HCT116 (cell line): ENCODE data around the gene ZNF318. TPM values are rescaled to one million over a fixed set of nuclear protein-coding genes. Genes with fewer than 3 reads are reported as not detected.
"Not testable (repeated sequence)": the region's sequence is repeated elsewhere in the genome, so short reads cannot be mapped to it uniquely, and the experiment has no call there.

Experiments used
- ATAC-seq: fragments of 200-7000 bp; cut with Tn5 transposase; 2 replicates; pipeline ENCODE4 v1.9.1; 2020; ENCODE audit warnings: mild to moderate bottlenecking, moderate library complexity
- BruUV-seq: library from RNA; stranded (reverse); fragments of 400-500 nt; replicated peaks from 2 replicates; lab custom pipeline; 2021; lab: Mats Ljungman, UMichigan
- CTCF ChIA-PET: fragments of 300-600 bp; sonication (Branson Sonifier 250); formaldehyde crosslinking; loops from one replicate; lab custom pipeline; 2021; ENCODE audit warnings: antibody characterized with exemption; lab: Charles Lee
- POLR2A ChIA-PET: fragments of 300-600, 350-600 bp; sonication (Branson Sonifier 250); formaldehyde crosslinking; loops from one replicate; lab custom pipeline; 2021; ENCODE audit warnings: antibody characterized with exemption; lab: Charles Lee
- RAD21 ChIA-PET, 2 experiments: fragments of 300-600 bp; sonication (Branson Sonifier 250); formaldehyde crosslinking; loops; one replicate each; lab custom pipeline; 2023; ENCODE audit warnings: low total read pairs in 2 of 2; ENCODE audit not compliant: uncharacterized antibody in 2 of 2, unreplicated experiment in 2 of 2, low non-redundant PET in 1 of 2; lab: Charles Lee
- DNase-seq: peaks from one replicate; pipeline ENCODE4 v3.0.0-alpha.2; 2010; ENCODE audit warnings: low read depth, low spot score
- H2AFZ ChIP-seq: fragments of 200-600 bp; shearing (Covaris generic), sonication (generic); 2 replicates; pipeline ENCODE4 v1.6.1; 2017; ENCODE audit warnings: low read depth, mixed run types, mixed read lengths, antibody characterized with exemption, low read length; ENCODE audit not compliant: poor library complexity, severe bottlenecking
- H3K27ac ChIP-seq: 2 replicates; pipeline ENCODE4 v1.5.1; 2012; ENCODE audit warnings: low read depth, low read length
- H3K27me3 ChIP-seq: fragments of 200-600 bp; sonication (generic); 2 replicates; pipeline ENCODE4 v1.6.1; 2016; ENCODE audit warnings: mixed run types, low read length, mixed read lengths; ENCODE audit not compliant: insufficient read depth
- H3K36me3 ChIP-seq, 2 experiments: fragments of 200-500 bp in 1 of 2; fragments of 200-600 bp in 1 of 2; sonication (Bioruptor generic) in 1 of 2; sonication (generic) in 1 of 2; 2 replicates each; pipeline versions ENCODE4 v1.5.1 to v1.6.1; 2014 to 2016; ENCODE audit warnings: low read length in 2 of 2, inconsistent platforms in 1 of 2, mixed read lengths in 1 of 2, mixed run types in 1 of 2; ENCODE audit not compliant: insufficient read depth in 2 of 2, control insufficient read depth in 1 of 2
- H3K4me1 ChIP-seq, 2 experiments: fragments of 200-600 bp in 1 of 2; sonication (generic) in 1 of 2; 2 replicates each; pipeline versions ENCODE4 v1.5.1 to v1.6.1; 2012 to 2017; ENCODE audit warnings: low read length in 2 of 2, inconsistent platforms in 1 of 2, mild to moderate bottlenecking in 1 of 2, mixed read lengths in 1 of 2, mixed run types in 1 of 2, moderate library complexity in 1 of 2; ENCODE audit not compliant: insufficient read depth in 2 of 2, control insufficient read depth in 1 of 2
- H3K4me2 ChIP-seq: fragments of 200-600 bp; sonication (generic); 2 replicates; pipeline ENCODE4 v1.6.1; 2017; ENCODE audit warnings: mixed run types, low read length, mixed read lengths
- H3K4me3 ChIP-seq, 2 experiments: fragments of 200-600 bp in 1 of 2; sonication (generic) in 1 of 2; replicated peaks in 1 of 2; 2 replicates each; pipeline ENCODE4 v1.5.1; 2011 to 2016; ENCODE audit warnings: low read length in 2 of 2, control low read depth in 1 of 2, low read depth in 1 of 2, mild to moderate bottlenecking in 1 of 2, mixed read lengths in 1 of 2, mixed run types in 1 of 2
- H3K79me2 ChIP-seq: fragments of 200-600 bp; sonication (generic); 2 replicates; pipeline ENCODE4 v1.6.1; 2017; ENCODE audit warnings: mild to moderate bottlenecking, mixed run types, low read length, moderate library complexity, mixed read lengths; ENCODE audit not compliant: insufficient read depth
- H3K9ac ChIP-seq: fragments of 200-600 bp; sonication (generic); 2 replicates; pipeline ENCODE4 v1.6.1; 2016; ENCODE audit warnings: low read length, mixed read lengths
- H3K9me2 ChIP-seq: fragments of 200-600 bp; sonication (generic), shearing (Covaris generic); 2 replicates; pipeline ENCODE4 v1.6.1; 2017; ENCODE audit warnings: mixed run types, mild to moderate bottlenecking, moderate library complexity; ENCODE audit not compliant: insufficient read depth
- H3K9me3 ChIP-seq, 2 experiments: fragments of 200-500 bp in 1 of 2; fragments of 200-600 bp in 1 of 2; sonication (Bioruptor generic) in 1 of 2; sonication (generic) in 1 of 2; 2 replicates each; pipeline ENCODE4 v1.6.1; 2014 to 2017; ENCODE audit warnings: low read length in 2 of 2, mixed read lengths in 2 of 2, inconsistent platforms in 1 of 2, low read depth in 1 of 2, mild to moderate bottlenecking in 1 of 2, mixed run types in 1 of 2, moderate library complexity in 1 of 2; ENCODE audit not compliant: control insufficient read depth in 1 of 2, insufficient read depth in 1 of 2
- H4K20me1 ChIP-seq: fragments of 200-600 bp; sonication (generic), shearing (Covaris generic); 2 replicates; pipeline ENCODE4 v1.6.1; 2017; ENCODE audit warnings: mixed run types, mild to moderate bottlenecking, moderate library complexity; ENCODE audit not compliant: insufficient read depth
- CBX3 ChIP-seq: IDR thresholded peaks from 2 replicates; pipeline ENCODE4 v1.6.1; 2012; ENCODE audit warnings: low read depth
- CEBPB ChIP-seq: IDR thresholded peaks from 2 replicates; pipeline ENCODE4 v1.6.1; 2012; ENCODE audit warnings: low read depth
- EGR1 ChIP-seq: IDR thresholded peaks from 2 replicates; pipeline ENCODE4 v1.6.1; 2012; ENCODE audit warnings: low read depth
- ELF1 ChIP-seq: IDR thresholded peaks from 2 replicates; pipeline ENCODE4 v1.6.1; 2012; ENCODE audit warnings: low read depth, borderline replicate concordance
- EZH2phosphoT487 ChIP-seq: fragments of 200-600 bp; IDR thresholded peaks from 2 replicates; pipeline ENCODE4 v1.6.1; 2018; ENCODE audit warnings: antibody characterized with exemption, borderline replicate concordance
- FOSL1 ChIP-seq: IDR thresholded peaks from 2 replicates; pipeline ENCODE4 v1.6.1; 2012; ENCODE audit warnings: low read depth
- JUND ChIP-seq: IDR thresholded peaks from 2 replicates; pipeline ENCODE4 v1.6.1; 2012
- POLR2A ChIP-seq: IDR thresholded peaks from 2 replicates; pipeline ENCODE4 v1.7.0; 2011; ENCODE audit warnings: borderline replicate concordance; ENCODE audit not compliant: insufficient read depth, insufficient read length; ENCODE audit errors: extremely low read depth
- POLR2AphosphoS5 ChIP-seq: IDR thresholded peaks from 2 replicates; pipeline ENCODE4 v1.6.1; 2011; ENCODE audit warnings: mild to moderate bottlenecking, low read depth, low read length, moderate library complexity
- RAD21 ChIP-seq: IDR thresholded peaks from 2 replicates; pipeline ENCODE4 v1.6.1; 2012; ENCODE audit warnings: low read depth, mild to moderate bottlenecking
- SIN3A ChIP-seq: IDR thresholded peaks from 2 replicates; pipeline ENCODE4 v1.6.1; 2012; ENCODE audit warnings: low read depth
- SP1 ChIP-seq: IDR thresholded peaks from 2 replicates; pipeline ENCODE4 v1.6.1; 2012; ENCODE audit warnings: low read depth
- TCF7L2 ChIP-seq: IDR thresholded peaks from 2 replicates; pipeline ENCODE4 v1.7.0; 2011; ENCODE audit warnings: borderline replicate concordance, inconsistent platforms; ENCODE audit not compliant: insufficient read depth, insufficient read length; ENCODE audit errors: extremely low read depth
- ZFX ChIP-seq: fragments of 450-650 bp; IDR thresholded peaks from 2 replicates; pipeline ENCODE4 v1.6.1; 2017
- ZNF274 ChIP-seq: fragments of 200-500 bp; sonication (Bioruptor generic); IDR thresholded peaks from 2 replicates; pipeline ENCODE4 v1.6.1; 2014; ENCODE audit warnings: mild to moderate bottlenecking, low read depth, low read length, inconsistent platforms
- intact Hi-C: fragments of 100-400 bp; cut with micrococcal nuclease; formaldehyde crosslinking; loops from 2 replicates; pipeline ENCODE4 v1.10.0; 2022
- total RNA-seq: library from RNA; stranded (reverse); gene quantifications from one replicate; pipeline ENCODE4 v1.2.1, GENCODE V29; 2021; ENCODE audit not compliant: unreplicated experiment
- TF ChIP-seq, protein P1 (sequence below): IDR thresholded peaks from 2 replicates; pipeline ENCODE4 v1.6.1; 2012
- TF ChIP-seq, protein P2 (sequence below), 3 experiments: fragments of 200-600 bp in 1 of 3; sonication (generic) in 1 of 3; IDR thresholded peaks in 2 of 3; conservative IDR thresholded peaks in 1 of 3; 2 replicates each; pipeline ENCODE4 v1.5.1; 2012 to 2017; ENCODE audit warnings: low read depth in 2 of 3, low read length in 2 of 3, antibody characterized with exemption in 1 of 3, borderline replicate concordance in 1 of 3, control low read depth in 1 of 3, mild to moderate bottlenecking in 1 of 3, mixed read lengths in 1 of 3, mixed run types in 1 of 3, moderate library complexity in 1 of 3; ENCODE audit not compliant: insufficient read depth in 1 of 3
- TF ChIP-seq, protein P3 (sequence below): IDR thresholded peaks from 2 replicates; pipeline ENCODE4 v1.6.1; 2011; ENCODE audit warnings: mild to moderate bottlenecking, low read length, moderate library complexity; ENCODE audit not compliant: insufficient replicate concordance; ENCODE audit errors: extremely low read depth

ZNF318 gene
- total RNA-seq, 1 experiment from 2014 or later, result 15.2 TPM

DNA sequence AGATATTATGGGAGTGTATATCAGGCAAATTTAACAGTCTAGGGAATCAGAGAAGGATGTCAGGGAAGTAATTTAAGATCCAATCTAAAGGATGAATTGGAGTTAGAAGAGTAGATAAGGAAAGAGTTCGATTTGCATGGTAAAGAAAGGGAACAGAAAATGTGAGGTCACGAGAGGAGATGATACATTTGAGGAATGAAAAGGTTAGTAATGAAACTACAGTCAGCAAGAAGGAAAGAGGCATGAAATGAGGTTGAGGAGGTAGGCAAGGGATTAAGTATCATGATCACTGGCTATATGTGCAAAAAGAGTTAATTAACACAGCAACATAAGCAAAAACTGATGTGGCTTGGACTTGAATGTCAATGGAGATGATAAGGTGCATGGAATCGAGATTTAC, 22.4 kb downstream of the ZNF318 start:
- ATAC-seq, result no peak
- H3K36me3 ChIP-seq, result peaks cover 10 to 28% of the 10 kb centered on the region in 2 experiments; a peak in 3 of 4 replicates

DNA sequence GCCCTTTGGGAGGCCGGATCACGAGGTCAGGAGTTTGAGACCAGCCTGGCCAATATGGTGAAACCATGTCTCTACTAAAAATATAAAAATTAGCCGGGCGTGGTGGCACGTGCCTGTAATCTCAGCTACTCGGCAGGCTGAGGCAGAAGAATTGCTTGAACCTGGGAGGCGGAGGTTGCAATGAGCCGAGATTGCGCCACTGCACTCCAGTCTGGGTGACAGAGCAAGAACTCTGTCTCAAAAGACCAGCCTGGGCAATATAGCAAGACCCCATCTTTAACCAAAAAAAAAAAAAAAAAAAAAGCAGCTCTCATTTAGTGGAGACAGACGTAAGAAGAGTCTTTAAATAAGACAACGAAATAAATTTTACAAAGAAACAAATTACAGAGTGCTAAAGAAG, 23.2 kb downstream of the ZNF318 start:
- H3K27me3 ChIP-seq, ATAC-seq, BruUV-seq, H3K4me1 ChIP-seq, H2AFZ ChIP-seq, H3K9ac ChIP-seq, H3K9me2 ChIP-seq, H3K9me3 ChIP-seq, H3K4me2 ChIP-seq, DNase-seq, POLR2A ChIA-PET, H3K27ac ChIP-seq, H3K79me2 ChIP-seq, H3K4me3 ChIP-seq, intact Hi-C loops, H4K20me1 ChIP-seq, CTCF ChIA-PET: not testable (repeated sequence)
- RAD21 ChIA-PET, result interaction anchor here in 1 of 2 experiments (0.6 kb wide), 1 partner anchor 19 kb away, joined by 3 read pairs; no protein-coding TSS in a partner anchor
- peaks cover 14 to 29% of the 10 kb centered on the region in 2 experiments; a peak in 3 of 4 replicates for H3K36me3 ChIP-seq

More for the DNA sequence above, 22.4 kb downstream of the ZNF318 start:
- Histone ChIP-seq H3K27ac (no peak overlapping the region), H3K27me3 (no peaks in the 10 kb centered on the region)
- no peak for DNase-seq
- no peak for TF ChIP-seq SP1
- TF ChIP-seq, protein P1, sequence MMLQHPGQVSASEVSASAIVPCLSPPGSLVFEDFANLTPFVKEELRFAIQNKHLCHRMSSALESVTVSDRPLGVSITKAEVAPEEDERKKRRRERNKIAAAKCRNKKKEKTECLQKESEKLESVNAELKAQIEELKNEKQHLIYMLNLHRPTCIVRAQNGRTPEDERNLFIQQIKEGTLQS, result no peak
- TF ChIP-seq FOSL1, result no peak
- TF ChIP-seq POLR2A, result no peak
- TF ChIP-seq, protein P2, sequence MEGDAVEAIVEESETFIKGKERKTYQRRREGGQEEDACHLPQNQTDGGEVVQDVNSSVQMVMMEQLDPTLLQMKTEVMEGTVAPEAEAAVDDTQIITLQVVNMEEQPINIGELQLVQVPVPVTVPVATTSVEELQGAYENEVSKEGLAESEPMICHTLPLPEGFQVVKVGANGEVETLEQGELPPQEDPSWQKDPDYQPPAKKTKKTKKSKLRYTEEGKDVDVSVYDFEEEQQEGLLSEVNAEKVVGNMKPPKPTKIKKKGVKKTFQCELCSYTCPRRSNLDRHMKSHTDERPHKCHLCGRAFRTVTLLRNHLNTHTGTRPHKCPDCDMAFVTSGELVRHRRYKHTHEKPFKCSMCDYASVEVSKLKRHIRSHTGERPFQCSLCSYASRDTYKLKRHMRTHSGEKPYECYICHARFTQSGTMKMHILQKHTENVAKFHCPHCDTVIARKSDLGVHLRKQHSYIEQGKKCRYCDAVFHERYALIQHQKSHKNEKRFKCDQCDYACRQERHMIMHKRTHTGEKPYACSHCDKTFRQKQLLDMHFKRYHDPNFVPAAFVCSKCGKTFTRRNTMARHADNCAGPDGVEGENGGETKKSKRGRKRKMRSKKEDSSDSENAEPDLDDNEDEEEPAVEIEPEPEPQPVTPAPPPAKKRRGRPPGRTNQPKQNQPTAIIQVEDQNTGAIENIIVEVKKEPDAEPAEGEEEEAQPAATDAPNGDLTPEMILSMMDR (IDR thresholded peaks at IDR 0.05 in 2 of 3, conservative IDR thresholded peaks at IDR 0.05 in 1 of 3; ENCODE audit: borderline replicate concordance in 1 of 3, insufficient read depth in 1 of 3, low read depth in 2 of 3, low read length in 2 of 3), result no peak
- no peak for TF ChIP-seq ZNF274
- TF ChIP-seq, protein P3, sequence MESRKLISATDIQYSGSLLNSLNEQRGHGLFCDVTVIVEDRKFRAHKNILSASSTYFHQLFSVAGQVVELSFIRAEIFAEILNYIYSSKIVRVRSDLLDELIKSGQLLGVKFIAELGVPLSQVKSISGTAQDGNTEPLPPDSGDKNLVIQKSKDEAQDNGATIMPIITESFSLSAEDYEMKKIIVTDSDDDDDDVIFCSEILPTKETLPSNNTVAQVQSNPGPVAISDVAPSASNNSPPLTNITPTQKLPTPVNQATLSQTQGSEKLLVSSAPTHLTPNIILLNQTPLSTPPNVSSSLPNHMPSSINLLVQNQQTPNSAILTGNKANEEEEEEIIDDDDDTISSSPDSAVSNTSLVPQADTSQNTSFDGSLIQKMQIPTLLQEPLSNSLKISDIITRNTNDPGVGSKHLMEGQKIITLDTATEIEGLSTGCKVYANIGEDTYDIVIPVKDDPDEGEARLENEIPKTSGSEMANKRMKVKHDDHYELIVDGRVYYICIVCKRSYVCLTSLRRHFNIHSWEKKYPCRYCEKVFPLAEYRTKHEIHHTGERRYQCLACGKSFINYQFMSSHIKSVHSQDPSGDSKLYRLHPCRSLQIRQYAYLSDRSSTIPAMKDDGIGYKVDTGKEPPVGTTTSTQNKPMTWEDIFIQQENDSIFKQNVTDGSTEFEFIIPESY, result no peak
- no peak for TF ChIP-seq CBX3
- TF ChIP-seq JUND, result no peak
- TF ChIP-seq EZH2phosphoT487, result no peak
- no peak for TF ChIP-seq EGR1
- no peak for TF ChIP-seq SIN3A
- TF ChIP-seq TCF7L2, result no peak
- no peak for TF ChIP-seq ZFX
- TF ChIP-seq ELF1, result no peak
- no peak for TF ChIP-seq POLR2AphosphoS5
- TF ChIP-seq RAD21, result no peak
- TF ChIP-seq CEBPB, result no peak
- TF ChIP-seq, all 23 proteins: peak for 0
- no TSS peak for BruUV-seq
- H4K20me1 ChIP-seq, result no peaks in the 10 kb centered on the region
- no peaks in the 10 kb centered on the region for H3K9me3 ChIP-seq
- H2AFZ ChIP-seq, result no peak overlapping the region
- ChIA-PET RAD21 (interaction anchor here in 1 of 2 experiments (0.6 kb wide), 1 partner anchor 18 kb away, joined by 3 read pairs; no protein-coding TSS in a partner anchor), POLR2A (no interaction called here), CTCF (no interaction called here)
- no peaks in the 10 kb centered on the region for H3K9me2 ChIP-seq
- intact Hi-C loops, result no loop called here
- H3K4me2 ChIP-seq, result no peak overlapping the region
- H3K4me3 ChIP-seq, result no peak overlapping the region
- no peaks in the 10 kb centered on the region for H3K79me2 ChIP-seq
- H3K9ac ChIP-seq, result no peak overlapping the region
- H3K4me1 ChIP-seq, result no peaks in the 10 kb centered on the region
